Measurements from ENCODE around the gene KRT37.
"Not testable (repeated sequence)": the region's sequence is repeated elsewhere in the genome, so short reads cannot be mapped to it uniquely, and the experiment has no call there.

Gene KRT37

DNA sequence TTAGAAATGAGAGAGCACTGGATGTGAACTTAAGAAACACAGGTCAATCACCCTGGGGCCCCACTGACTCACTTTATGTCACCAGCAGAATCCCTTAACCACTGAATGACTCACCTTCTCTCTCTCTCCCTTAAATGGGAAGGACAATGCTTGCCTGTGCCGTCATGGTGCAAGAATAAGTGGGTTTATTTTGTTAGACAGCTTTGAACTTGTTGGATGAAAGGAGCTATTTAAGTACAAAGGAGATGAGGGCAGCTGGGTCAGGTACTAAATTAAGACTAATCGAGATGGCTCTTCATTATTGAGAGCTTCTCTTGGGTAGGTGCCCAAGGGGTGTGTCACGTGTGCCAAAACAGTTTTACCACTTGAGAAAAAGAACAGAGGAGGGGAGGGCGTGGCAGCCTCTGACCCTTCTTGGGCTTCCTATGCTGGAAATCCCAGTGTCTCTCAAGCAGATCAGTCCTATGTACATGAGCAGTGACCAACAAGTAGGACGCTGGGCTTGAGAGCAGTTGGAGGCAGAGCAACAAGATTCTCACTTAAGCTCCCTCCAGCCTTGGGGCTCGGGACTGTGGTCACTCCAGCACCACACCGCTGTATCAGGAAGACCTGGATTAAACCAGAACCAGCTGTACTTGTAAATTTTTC lies 20.2 kb downstream of the KRT37 start:
- DNase-seq (ENCODE audit: low read depth), result peak; percentile 88

- no peak for DNase-seq (ENCODE audit: low read depth)
Observed at GRCh38 chr17:41403404-41404023, 20.9 kb downstream of the KRT37 start.

DNA sequence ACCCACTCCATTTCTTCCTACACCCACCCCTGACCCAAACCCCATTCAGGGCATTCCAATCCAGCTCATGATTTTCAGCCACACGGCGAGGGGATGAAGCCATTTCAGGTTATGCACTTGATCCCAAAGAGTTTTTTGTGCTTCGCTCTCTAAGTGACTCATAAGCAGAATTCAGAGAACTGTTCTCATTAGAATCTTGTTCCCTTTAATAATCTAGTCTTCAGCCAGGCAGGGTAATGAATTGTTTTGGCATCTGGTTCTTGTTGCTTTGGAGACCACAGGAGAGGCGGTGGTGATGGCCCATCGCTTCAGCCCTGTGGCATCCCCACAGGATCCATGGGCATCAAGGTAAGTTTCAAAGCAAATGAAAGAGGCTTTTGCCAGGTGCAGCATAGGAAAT lies 22.2 kb downstream of the KRT37 start:
- DNase-seq (ENCODE audit: low read depth), result no peak

GRCh38 chr17:41396996-41397660 lies 27.3 kb downstream of the KRT37 start, which contains the start of gene KRT31:
KRT31 (minus strand) TSS chr17:41397608; CDS start chr17:41397539, 69 bp downstream.
- no peak for DNase-seq (ENCODE audit: low read depth)

GRCh38 chr17:41396340-41396739 lies 28.0 kb downstream of the KRT37 start:
- DNase-seq (ENCODE audit: low read depth), result no peak

- no peak for DNase-seq (ENCODE audit: low read depth)
Observed at GRCh38 chr17:41395611-41396010, 28.8 kb downstream of the KRT37 start.

GRCh38 chr17:41395044-41395443 lies 29.3 kb downstream of the KRT37 start:
- not testable (repeated sequence) for DNase-seq (ENCODE audit: low read depth)

GRCh38 chr17:41394254-41394996 lies 30.0 kb downstream of the KRT37 start:
- no peak for DNase-seq (ENCODE audit: low read depth)

DNA sequence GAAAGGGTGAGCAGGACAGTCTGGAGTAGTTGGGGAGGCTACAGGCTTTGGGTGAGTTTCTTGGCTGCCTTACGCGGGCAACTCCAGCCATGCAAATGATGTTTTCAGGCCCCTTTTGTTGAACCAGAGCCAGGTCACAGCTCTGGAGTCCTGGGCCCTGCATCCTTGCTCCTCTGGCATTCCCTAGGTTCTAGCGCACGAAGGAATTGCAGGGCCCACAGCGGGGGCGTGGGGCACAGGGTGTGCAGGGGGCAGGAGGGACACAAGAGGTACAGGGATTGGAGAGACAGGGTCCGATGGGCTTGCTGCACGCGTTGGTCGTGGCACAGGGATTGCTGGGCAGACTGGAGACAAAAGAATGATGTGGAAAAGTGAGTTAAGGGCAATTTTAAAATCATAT lies 30.6 kb downstream of the KRT37 start:
- no peak for DNase-seq (ENCODE audit: low read depth)

DNA sequence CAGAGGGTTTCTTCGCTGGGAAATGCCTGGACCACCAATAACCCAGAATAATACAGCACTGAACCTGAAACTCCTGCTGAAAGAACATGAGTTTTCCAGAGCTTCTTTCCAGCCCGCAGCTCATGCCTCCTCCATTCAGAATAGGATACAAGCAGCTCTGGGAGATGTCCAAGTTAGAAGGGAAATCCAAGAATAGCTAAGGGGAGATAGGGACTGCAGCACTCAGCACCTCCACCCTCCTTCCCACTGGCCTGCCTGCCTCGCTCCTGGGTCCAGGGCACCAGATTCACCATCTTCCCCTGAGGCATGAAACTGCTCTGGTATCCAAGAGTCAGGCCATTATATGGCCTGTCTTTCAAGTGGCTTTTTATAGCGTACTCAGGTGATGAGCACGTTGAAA lies 31.1 kb downstream of the KRT37 start:
- DNase-seq (ENCODE audit: low read depth), result no peak

DNA sequence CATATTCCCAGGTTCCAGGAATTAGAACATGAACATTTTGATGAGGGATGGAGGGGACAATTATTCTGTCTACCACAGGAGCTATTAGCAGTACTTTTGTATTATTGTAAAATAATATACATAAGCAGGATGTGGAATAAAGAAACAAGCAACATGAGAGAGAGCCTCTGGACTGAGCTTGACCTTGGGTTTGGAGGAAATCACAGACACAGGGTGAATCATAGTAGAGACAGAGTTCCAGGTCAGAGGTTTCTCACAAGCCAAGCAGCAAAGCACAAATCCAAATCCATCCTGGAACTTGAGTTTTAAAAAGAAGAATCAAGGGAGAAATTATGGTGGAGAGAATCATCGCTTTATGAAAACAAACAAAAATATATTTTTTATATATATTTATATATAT lies 32.1 kb downstream of the KRT37 start:
- no peak for DNase-seq (ENCODE audit: low read depth)

DNA sequence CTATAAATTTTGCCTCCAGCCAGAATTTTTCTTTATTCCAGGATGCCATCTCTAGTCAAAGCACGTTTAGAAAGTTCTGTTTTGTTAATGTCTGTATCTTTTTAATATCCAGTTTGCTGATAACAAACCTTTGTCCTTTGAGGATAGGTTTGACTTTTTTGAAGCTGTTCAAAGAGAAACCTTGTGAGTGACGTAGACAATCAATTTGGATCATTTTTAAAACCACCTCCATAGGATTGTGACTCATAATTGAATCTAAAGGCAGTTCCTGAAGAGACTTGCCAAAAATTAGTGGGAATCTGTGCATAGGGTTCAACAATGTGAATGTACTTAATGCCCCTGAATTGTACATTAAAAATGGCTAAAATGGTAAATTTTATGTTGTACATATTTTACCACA lies 32.9 kb downstream of the KRT37 start:
- no peak for DNase-seq (ENCODE audit: low read depth)

GRCh38 chr17:41390411-41390938 lies 33.9 kb downstream of the KRT37 start:
- DNase-seq (ENCODE audit: low read depth), result no peak

DNA sequence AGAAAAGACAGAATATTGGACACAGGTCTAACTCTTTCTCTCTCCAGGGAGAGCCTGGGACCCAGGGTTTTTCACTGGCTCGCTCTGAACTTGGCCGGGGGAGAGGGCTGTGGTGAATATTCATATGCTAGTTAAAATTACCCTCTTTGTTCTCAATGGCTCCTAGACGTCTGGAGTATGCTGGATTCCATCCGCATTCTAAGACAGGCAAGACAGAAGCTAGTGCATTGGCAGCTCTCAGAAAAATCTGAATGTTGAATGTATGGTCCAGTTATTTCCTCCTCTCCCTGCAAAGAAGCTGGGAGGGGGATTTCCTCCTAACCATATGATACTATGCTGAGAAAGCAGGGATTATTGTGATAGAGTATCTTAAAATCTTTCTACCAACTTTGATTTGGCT lies 36.7 kb downstream of the KRT37 start:
- DNase-seq (ENCODE audit: low read depth), result no peak

- no peak for DNase-seq (ENCODE audit: low read depth)
Observed at GRCh38 chr17:41386227-41386626, 38.2 kb downstream of the KRT37 start.

GRCh38 chr17:41383690-41384089 lies 40.7 kb downstream of the KRT37 start:
- DNase-seq (ENCODE audit: low read depth), result no peak

DNA sequence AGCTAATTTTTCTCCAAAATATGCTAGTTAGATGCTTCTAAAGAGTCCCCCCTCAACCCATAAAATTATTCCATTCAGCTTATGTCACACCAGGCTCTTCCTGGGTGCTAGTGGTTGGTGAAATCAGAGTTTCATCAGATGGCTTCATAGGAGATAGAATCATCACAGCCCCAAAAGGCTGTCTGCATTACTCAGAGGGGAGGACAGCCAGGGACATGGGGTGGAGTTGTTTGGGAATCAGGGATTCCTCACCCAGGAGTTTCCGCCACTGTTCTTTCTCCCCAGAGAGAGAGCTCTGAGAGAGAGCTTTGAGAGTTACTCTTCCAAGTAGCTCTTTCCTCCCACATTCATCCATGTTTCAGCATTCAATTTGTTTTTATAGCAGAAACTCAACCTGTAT lies 42.0 kb downstream of the KRT37 start:
- peak; percentile 67 for DNase-seq (ENCODE audit: low read depth)

DNA sequence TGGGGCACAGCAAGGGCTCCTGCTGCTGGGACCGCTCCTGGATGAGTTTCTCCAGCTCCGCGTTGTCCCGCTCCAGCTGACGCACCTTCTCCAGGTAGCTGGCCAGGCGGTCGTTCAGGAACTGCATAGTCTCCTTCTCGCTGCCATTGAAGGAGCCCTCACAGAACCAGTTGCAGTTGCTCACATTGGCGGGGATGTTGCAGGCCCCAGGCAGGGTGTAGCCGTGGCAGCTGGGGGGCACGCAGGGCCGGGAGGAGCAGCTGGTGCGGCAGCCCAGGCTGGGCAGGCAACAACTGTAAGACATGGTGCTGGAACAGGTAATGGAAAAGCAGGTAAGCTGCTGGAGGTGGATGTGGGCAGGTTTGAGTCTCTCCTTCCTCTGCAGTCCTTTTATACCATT lies 42.4 kb downstream of the KRT37 start, which contains the start of gene KRT34:
Gene KRT34, minus strand, starts transcription at position 364 of the 400 bp plus-strand sequence. Its CDS starts 60 bp downstream, at position 304.
- DNase-seq (ENCODE audit: low read depth), result not testable (repeated sequence)

DNA sequence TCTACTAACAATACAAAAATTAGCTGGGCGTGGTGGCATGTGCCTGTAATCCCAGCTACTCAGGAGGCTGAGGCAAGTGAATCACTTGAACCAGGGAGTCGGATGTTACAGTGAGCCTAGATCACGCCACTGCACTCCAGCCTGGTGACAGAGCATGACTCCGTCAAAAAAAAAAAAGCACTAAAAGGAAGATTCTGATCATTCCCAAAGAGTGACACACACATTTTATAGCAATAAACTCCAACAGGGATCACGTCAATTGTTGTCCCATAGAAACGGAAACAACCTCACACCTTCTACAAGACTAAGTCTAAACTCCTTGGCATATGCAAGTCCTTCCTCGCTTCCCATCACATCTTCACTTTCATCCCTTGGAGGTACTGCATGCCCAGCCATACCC lies 44.3 kb downstream of the KRT37 start:
- DNase-seq (ENCODE audit: low read depth), result peak; percentile 83

GRCh38 chr17:41377546-41377945 lies 46.8 kb downstream of the KRT37 start:
- DNase-seq (ENCODE audit: low read depth), result no peak

All from GM04504 (cell line).